ENCODE measurements around the gene IL1RAPL1.

Gene IL1RAPL1

DNA sequence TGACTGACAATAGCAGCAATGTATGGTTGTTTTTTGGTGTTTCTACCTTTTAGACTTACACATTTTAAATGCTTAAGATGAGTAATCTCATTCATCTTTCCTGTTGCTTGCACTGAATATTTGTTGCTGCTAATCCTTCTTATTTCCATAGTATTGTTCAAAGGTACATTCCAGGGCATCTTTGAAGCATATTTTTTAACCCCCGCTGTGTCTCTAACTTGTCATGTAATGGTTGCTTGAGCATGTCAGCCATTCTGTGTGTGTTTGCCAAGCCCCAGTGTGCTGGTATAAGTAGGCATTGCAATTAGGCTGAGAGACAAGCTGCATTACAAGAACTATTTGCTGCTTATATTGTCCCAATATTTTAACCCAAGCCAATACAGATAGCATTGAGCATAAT is 87.9 kb downstream of the IL1RAPL1 start:
- POLR2A ChIA-PET (ENCODE audit: low non-redundant PET), result no interaction called here
- DNase-seq (ENCODE audit: low spot score), result no peak
- TF ChIP-seq CTCF (conservative IDR thresholded peaks at IDR 0.05; ENCODE audit: low read depth), result no peak
- CTCF ChIA-PET, result no interaction called here
- H3K27ac ChIP-seq, result no peak overlapping the region

- POLR2A ChIA-PET (ENCODE audit: low non-redundant PET), result no interaction called here
- no peak overlapping the region for H3K27ac ChIP-seq
- CTCF ChIA-PET, result no interaction called here
- no peak for DNase-seq (ENCODE audit: low spot score)
- TF ChIP-seq CTCF (conservative IDR thresholded peaks at IDR 0.05; ENCODE audit: low read depth), result no peak
Observed at GRCh38 chrX:28693101-28693500, 105.9 kb downstream of the IL1RAPL1 start.

DNA sequence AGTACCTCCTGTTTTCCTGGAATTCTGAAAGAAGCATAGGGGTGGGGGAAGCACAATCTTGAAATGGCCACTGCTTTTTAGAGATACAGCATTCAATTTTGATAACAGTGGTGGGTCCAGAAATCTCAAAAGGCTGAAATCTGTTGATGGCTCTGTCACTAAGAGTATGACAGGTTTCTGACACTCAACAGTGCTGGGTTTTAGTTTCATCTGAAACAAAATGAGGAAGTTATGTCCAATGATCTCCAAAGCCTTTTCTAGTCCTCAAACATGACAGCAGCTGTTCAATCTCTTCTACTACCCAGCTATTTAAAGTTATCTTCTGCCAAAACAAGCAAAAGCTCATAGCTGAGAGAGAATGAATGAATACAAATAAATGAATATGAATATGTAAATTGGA is 110.5 kb downstream of the IL1RAPL1 start:
- DNase-seq (ENCODE audit: low spot score), result no peak
- ChIA-PET CTCF (no interaction called here), POLR2A (ENCODE audit: low non-redundant PET) (no interaction called here)
- H3K27ac ChIP-seq, result no peak overlapping the region
- TF ChIP-seq CTCF (conservative IDR thresholded peaks at IDR 0.05; ENCODE audit: low read depth), result no peak

DNA sequence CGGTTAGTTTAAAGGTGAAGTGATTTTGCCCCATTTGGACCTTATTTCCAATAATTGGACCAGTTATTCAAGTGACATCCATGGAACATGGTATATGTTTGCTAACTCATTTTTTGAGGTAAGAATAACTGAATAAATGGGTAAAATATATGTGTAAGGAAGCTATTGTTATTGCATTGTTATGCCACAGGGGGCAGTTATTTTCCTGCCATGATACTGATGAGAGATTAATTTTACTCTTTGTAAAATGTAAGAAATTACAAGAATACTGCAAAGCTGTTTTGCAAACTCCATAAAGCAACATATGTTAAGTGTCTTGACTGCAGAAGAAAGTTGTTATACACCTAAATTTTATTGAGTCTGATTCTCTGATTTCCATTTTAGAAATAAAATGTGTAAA is 114.0 kb downstream of the IL1RAPL1 start:
- ChIA-PET CTCF (no interaction called here), POLR2A (ENCODE audit: low non-redundant PET) (no interaction called here)
- no peak for TF ChIP-seq CTCF (conservative IDR thresholded peaks at IDR 0.05; ENCODE audit: low read depth)
- no peak overlapping the region for H3K27ac ChIP-seq
- DNase-seq (ENCODE audit: low spot score), result no peak

DNA sequence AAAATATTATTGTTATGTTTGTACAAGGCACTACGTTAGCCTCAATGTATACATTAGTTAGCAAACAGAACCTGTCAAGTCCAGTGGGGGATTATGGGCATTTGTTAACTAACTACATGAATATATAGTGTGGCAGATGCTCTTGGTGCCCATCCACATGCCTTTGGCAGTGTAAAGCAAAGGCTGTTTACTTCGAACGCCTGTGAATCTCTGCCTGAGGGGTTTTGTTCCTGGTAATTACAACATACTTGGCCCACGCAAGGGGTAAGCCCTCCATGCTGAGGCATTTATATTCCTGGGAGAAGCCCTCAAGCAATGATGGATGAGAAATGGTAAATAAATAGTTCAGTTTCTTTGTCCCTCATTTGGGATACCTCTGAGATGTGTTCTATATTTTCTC is 119.7 kb downstream of the IL1RAPL1 start:
- DNase-seq (ENCODE audit: low spot score), result no peak
- ChIA-PET POLR2A (ENCODE audit: low non-redundant PET) (no interaction called here), CTCF (no interaction called here)
- no peak overlapping the region for H3K27ac ChIP-seq
- TF ChIP-seq CTCF (conservative IDR thresholded peaks at IDR 0.05; ENCODE audit: low read depth), result no peak

- TF ChIP-seq CTCF (conservative IDR thresholded peaks at IDR 0.05; ENCODE audit: low read depth), result no peak
- no peak for DNase-seq (ENCODE audit: low spot score)
- H3K27ac ChIP-seq, result no peak overlapping the region
- ChIA-PET CTCF (no interaction called here), POLR2A (ENCODE audit: low non-redundant PET) (no interaction called here)
Observed at GRCh38 chrX:28709421-28709820, 122.2 kb downstream of the IL1RAPL1 start.

DNA sequence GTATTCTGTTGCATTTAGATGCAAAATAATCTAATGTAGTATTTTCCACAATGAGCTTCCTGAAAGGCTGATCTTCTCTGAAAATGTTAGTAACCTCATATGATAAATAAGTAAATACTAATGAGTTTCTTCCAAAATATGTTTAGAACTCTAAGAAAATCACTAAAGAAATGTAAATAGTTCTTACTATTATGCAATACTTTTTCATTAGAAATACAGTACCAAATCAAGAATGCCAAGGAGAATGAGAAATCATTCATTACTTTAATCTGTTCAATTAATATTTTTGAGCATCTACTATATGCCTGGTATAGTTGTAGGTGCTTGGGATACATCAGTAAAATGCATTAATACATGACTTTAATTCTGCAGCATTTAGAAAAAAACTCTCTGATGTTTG is 130.6 kb downstream of the IL1RAPL1 start:
- ChIA-PET POLR2A (ENCODE audit: low non-redundant PET) (no interaction called here), CTCF (no interaction called here)
- no peak for DNase-seq (ENCODE audit: low spot score)
- H3K27ac ChIP-seq, result no peak overlapping the region
- no peak for TF ChIP-seq CTCF (conservative IDR thresholded peaks at IDR 0.05; ENCODE audit: low read depth)

All from RWPE1 (cell line).